Suprapubic skin (tissue), 3 donors: Measurements from ENCODE around the gene PHKB.

Experiments used
- EP300 ChIP-seq: sonication (generic); formaldehyde crosslinking; IDR thresholded peaks from one replicate; pipeline ENCODE4 v1.6.1; 2017; ENCODE audit warnings: antibody characterized with exemption
- POLR2A ChIP-seq, 2 donors: fragments of 450-650 bp; IDR thresholded peaks; one replicate each; pipeline ENCODE4 v1.6.1; 2017; ENCODE audit warnings: antibody characterized with exemption in 2 of 2, mild to moderate bottlenecking in 2 of 2, moderate library complexity in 2 of 2
- TF ChIP-seq, protein P1 (sequence below), 2 donors: fragments of 200-600 bp in 1 of 2; fragments of 450-650 bp in 1 of 2; sonication (generic) in 1 of 2; IDR thresholded peaks; one replicate each; pipeline ENCODE4 v1.5.1; 2016 to 2019; ENCODE audit warnings: antibody characterized with exemption in 2 of 2, mild to moderate bottlenecking in 1 of 2, moderate library complexity in 1 of 2

DNA sequence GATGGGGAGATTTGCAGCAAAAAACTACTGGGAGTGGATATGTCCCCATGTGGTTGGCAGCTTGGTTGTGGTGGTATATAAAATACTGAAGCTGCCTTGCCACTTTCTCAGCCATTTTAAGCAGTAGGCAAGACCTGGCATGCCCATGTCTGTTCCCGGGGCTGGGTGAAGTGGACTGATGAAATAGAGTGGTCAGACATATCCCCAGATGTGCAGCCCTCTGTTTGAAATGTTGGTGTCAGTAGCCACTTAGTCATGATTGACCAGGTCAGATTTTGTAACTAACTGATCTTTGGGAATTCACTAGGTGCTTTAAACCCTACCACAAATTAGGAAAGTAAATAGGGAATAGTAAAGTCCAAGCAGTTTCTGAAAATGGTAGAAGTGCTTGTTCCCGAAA, 151.6 kb downstream of the PHKB start:
- TF ChIP-seq, protein P1, sequence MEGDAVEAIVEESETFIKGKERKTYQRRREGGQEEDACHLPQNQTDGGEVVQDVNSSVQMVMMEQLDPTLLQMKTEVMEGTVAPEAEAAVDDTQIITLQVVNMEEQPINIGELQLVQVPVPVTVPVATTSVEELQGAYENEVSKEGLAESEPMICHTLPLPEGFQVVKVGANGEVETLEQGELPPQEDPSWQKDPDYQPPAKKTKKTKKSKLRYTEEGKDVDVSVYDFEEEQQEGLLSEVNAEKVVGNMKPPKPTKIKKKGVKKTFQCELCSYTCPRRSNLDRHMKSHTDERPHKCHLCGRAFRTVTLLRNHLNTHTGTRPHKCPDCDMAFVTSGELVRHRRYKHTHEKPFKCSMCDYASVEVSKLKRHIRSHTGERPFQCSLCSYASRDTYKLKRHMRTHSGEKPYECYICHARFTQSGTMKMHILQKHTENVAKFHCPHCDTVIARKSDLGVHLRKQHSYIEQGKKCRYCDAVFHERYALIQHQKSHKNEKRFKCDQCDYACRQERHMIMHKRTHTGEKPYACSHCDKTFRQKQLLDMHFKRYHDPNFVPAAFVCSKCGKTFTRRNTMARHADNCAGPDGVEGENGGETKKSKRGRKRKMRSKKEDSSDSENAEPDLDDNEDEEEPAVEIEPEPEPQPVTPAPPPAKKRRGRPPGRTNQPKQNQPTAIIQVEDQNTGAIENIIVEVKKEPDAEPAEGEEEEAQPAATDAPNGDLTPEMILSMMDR (IDR thresholded peaks at IDR 0.05) = no peak
- TF ChIP-seq POLR2A (IDR thresholded peaks at IDR 0.05) (no peak), EP300 (no peak)
